HEK293 (cell line): ENCODE results near the gene CDC42SE1.

ENCODE experiments used
- MEIS1 ChIP-seq: sonication (generic); formaldehyde crosslinking; IDR thresholded peaks from 2 replicates; pipeline ENCODE4 v1.8.1; 2022; ENCODE audit warnings: missing genetic modification reagents, mild to moderate bottlenecking, borderline replicate concordance
- SP2 ChIP-seq: fragments of 450-650 bp; formaldehyde crosslinking; IDR thresholded peaks from 2 replicates; pipeline ENCODE4 v1.5.1; 2016; ENCODE audit warnings: missing biosample characterization, missing genetic modification characterization
- TF ChIP-seq, protein P1 (sequence below): fragments of 450-650 bp; formaldehyde crosslinking; IDR thresholded peaks from 2 replicates; pipeline ENCODE4 v1.5.1; 2016; ENCODE audit warnings: missing biosample characterization, missing genetic modification characterization

DNA sequence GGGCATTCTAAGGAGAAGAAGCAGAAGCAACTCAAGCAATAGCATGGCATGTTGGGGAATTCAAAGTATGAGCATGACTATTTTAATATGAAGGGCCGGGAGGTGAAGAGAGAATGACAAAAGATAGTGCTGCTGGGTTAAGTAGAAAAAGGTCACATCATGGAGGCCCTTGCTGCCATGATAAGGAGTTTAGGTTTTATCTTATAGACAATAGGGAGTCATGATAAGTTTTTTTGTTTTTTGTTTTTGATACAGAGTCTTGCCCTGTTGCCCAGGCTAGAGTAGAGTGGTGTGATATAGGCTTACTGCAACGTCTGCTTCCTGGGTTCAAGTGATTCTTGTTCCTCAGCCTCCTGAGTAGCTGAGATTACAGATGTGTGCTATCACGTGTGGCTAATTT lies 19.9 kb downstream of the CDC42SE1 start:
- TF ChIP-seq, protein P1, sequence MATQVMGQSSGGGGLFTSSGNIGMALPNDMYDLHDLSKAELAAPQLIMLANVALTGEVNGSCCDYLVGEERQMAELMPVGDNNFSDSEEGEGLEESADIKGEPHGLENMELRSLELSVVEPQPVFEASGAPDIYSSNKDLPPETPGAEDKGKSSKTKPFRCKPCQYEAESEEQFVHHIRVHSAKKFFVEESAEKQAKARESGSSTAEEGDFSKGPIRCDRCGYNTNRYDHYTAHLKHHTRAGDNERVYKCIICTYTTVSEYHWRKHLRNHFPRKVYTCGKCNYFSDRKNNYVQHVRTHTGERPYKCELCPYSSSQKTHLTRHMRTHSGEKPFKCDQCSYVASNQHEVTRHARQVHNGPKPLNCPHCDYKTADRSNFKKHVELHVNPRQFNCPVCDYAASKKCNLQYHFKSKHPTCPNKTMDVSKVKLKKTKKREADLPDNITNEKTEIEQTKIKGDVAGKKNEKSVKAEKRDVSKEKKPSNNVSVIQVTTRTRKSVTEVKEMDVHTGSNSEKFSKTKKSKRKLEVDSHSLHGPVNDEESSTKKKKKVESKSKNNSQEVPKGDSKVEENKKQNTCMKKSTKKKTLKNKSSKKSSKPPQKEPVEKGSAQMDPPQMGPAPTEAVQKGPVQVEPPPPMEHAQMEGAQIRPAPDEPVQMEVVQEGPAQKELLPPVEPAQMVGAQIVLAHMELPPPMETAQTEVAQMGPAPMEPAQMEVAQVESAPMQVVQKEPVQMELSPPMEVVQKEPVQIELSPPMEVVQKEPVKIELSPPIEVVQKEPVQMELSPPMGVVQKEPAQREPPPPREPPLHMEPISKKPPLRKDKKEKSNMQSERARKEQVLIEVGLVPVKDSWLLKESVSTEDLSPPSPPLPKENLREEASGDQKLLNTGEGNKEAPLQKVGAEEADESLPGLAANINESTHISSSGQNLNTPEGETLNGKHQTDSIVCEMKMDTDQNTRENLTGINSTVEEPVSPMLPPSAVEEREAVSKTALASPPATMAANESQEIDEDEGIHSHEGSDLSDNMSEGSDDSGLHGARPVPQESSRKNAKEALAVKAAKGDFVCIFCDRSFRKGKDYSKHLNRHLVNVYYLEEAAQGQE (tag by site-specific recombination): no peak
- TF ChIP-seq SP2 (tag by site-specific recombination) (no peak), MEIS1 (no peak)
